HUDEP-2 (cell line): ENCODE measurements around the gene ANKH.

Experiments used
- DNase-seq, 76 experiments: peaks; one replicate each; lab custom pipeline; 2025; ENCODE audit not compliant: unreplicated experiment in 76 of 76; lab: John Stamatoyannopoulos, UW

The ANKH gene

DNA sequence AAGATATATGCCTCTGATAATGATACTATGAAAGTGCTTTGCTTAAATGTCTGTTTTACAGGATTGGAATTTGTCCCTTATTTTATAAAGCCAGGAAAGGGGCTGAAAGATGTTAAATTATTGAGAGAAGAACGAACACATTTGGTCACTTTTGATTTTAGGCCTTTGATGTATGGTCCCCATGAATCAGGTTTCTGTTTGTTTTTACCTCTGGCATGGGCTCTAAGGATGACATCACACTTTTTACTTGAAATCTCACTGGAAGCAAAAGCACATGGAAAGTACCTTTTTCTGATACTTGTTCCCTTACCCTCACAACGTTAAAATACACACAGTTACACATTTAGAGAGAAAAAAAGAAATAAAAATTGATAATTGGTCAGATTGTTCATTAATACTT lies 200.2 kb downstream of the ANKH start:
- no peak for DNase-seq

DNA sequence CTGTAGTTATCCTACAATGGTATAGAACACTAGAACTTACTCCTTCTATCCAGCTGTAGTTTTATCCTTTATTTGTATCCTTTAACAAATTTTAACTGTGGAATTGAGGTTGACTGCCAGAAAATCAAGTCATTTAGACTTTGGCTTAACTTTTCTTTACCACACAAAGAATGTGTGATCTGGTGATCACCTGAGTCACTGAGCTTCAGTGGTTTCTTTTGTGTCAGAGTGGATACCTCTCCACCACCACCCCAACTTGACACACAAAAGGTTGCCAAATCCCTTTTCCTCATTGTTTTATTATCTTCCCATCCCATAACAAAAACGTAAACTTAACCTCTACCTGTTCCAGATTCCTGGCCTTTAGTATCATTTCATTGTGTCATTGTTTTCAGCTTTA lies 201.6 kb downstream of the ANKH start:
- no peak for DNase-seq

DNA sequence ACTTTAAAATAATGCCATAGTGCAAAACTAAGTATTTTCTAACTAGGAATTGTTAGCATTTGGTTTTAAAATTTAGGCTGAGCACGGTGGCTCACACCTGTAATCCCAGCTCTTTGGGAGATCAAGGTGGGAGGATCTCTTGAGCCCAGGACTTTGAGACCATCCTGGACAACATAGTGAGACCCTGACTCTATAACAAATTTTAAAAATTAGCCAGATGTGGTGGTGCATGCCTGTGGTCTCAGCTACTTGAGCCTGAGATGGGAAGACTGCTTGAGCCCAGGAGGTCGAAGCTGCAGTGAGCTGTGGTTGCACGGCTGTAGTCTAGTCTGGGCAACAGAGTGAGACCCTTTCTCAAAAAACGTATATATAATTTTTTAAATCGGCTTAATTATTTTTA lies 202.2 kb downstream of the ANKH start:
- no peak for DNase-seq

DNA sequence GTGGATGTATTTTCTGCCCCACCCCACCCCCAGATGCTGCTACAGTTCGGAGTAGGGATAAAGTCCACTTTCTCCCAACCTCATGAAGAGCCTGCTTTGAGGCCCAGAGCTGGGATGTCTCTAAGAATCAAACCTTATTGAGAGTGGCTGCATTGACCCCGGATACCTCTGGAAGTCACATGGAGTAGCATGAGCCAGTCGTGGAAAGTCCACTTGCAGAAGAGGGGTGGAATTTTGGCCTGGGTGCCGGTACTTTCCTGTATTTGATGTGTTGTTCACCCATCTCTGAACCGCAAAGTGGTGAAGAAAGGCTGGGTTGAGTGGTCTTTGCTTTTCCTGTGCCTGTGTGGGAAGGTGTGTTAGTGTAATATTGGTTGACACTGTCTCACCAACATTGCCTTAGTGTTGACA lies 203.4 kb downstream of the ANKH start:
- DNase-seq = no peak

DNA sequence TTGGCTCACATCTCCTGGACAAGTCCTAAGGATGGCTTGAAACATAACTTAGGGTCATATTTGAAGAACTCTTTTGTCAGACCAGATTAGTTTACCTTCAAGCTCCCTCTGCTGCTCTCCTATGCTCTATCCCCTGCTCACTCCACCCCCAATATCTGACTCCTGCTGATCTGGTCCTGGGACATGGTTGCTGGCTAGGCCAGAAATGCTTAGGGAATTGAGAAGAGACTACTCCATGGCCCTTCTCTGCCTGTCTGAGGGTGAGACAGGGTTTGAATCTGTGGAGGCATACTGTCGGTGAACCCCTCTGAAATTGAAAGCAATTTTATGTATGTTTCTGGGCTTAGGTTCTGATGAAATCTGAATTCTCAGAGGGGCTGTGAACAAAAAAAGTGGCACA lies 203.8 kb downstream of the ANKH start:
- DNase-seq = no peak

DNA sequence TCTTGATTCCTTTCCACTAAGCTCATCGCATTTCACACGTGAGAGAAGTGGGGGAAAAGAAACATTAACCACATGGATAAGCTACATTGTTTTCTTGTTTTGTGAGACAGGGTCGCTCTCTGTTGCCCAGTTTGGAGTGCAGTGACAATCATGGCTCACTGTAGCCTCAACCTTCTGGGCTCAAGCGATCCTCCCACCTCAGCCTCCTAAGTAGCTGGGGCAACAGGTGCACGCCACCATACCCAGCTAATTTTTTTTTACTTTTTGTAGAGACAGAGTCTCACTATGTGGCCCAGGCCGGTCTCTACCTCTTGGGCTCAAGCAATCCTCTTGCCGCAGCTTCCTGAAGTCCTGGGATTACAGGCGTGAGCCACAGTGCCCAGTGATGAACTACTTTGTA lies 204.3 kb downstream of the ANKH start:
- DNase-seq = no peak

DNA sequence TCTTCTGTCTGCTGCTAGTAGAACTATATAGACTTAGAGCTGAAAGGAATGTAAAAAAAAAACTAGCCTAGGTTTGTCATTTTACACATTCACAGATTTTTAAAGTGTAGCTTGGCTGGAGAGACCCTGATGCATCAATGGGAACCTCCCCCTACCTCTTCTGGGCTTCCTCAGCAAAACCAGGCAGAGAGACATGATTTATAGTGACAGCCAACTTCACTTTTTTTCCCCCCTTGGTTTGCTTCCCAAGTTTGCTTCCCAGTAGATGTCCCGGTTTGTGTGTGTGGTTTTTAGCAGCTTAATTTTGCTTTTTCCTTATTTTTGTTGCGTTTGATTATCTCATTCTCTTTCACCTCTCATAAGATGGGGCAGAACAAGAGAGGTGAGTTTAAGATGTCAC lies 205.2 kb downstream of the ANKH start:
- no peak for DNase-seq

DNA sequence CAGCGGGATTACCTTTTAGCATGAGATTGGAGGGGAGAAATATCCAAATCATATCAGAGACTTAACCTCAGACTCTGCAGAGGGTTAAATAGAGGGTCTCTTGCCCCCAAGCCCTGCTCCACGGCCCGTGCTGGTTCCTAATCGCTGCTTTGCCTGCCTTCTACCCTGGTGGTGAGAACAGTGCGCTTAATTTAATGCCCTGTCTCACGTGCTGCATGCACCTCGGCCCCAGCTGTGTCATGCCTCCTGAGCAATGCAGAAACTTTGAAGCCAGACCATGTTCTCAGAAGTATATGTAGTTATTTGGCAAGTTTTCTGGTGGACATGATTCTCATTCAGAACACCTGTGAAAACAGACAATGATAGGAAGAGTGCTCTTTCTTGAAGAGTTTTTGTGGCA lies 205.6 kb downstream of the ANKH start:
- peak in 42 of 76 experiments; percentile 5 to 57 (median 15) for DNase-seq

DNA sequence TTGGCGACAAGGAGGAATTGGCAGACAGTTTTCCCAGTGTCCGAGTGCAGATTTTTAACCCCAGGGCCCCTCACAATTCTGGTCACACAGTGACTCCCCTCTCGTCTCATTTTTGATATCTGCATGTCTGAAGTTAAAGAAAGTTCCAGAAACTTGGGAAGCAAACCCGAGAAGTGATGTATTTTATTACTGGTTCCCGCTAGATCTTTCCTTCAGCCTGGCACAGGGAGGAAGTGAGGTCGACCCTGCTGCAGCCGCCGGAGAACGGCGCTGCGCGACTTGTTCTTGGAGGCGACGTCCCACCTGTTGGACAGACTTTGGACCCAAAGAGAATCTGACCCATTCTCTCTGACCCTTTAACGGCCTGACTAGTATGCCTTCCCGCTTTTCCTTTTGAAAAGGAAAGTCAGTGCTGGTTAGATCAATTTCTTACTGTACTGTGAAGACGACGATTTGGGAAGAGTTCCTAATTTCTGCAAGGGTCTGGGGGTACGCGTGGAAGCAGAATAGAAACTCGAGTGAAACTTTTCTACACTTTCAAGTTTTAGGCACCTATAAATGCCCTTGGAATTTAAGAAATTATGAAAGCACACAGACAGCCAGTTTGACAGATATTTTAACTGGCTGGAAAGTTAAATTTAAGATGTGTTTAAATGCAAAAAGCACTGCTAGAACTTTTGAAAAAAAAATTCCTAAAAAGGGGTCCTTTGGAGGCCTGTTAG lies 206.3 kb downstream of the ANKH start:
- peak in 14 of 76 experiments; percentile 3 to 35 (median 16) for DNase-seq

DNA sequence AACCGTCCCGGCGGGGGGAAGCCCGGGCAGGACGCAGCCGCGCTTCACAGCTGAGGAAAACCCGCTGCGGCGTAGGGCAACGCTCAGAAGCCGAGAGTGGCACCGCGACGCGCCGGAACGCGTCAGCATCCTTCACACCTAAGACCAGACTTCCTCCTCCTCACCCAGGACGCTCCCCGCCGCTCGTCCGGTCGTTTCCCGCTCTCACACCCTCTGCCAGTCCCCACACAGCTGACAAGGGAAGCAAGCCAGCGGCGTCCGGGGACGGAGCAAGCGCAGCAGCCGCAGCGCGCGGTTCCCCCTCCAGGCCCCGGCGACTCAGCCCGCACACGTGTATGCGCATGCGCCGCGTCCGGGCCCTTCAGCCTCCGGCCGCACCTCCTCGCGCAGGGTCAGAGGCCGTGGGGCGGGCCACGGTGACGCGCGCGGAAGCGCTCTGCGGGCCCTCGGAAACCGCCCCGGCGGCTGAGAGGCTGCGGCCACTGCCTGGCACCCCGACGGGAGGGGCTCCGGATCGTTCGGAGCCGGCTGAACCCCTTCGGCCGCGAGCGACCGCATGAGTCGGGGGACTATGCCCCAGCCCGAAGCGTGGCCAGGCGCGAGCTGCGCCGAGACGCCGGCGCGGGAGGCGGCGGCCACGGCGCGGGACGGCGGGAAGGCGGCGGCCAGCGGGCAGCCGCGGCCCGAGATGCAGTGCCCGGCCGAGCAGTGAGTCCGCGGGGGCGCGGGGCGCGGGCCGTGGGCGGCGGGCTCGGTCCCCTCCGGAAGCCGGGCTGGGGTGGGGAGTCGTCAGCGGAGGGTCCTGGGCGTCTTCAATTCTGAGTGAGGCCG lies 207.1 kb downstream of the ANKH start, which contains the start of gene OTULIN:
Gene OTULIN, plus strand, starts transcription at position 449 of the 831 bp plus-strand sequence. Its CDS starts 108 bp downstream, at position 557.
- DNase-seq = peak in 74 of 76 experiments; percentile 23 to 88 (median 75)

DNA sequence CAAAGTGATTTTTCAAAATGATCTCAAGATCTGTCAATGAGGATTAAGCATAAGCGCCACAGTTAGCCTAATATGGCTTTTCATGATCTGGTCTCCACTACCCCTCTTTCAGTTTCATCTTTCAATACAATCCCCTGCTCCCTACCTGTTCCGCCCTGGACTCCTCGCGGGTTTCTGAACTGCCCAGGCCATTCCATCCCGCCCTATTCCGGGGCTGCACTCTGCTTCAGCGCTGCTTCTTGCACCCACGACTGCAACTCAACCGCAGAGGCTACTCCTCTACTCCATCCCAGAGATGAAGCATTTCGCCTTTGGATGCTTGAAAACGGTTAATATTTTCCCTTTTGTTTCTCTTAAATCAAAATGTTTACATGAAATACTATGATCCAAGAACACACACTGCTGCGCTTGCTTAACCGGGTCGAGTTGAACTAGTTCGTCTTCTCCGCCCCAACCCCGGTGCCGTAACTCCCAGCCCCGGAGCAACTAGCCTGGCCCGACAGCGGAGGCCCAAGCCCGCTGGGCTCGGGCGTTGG lies 207.8 kb downstream of the ANKH start:
- DNase-seq = peak in 14 of 76 experiments; percentile 2 to 73 (median 21)

DNA sequence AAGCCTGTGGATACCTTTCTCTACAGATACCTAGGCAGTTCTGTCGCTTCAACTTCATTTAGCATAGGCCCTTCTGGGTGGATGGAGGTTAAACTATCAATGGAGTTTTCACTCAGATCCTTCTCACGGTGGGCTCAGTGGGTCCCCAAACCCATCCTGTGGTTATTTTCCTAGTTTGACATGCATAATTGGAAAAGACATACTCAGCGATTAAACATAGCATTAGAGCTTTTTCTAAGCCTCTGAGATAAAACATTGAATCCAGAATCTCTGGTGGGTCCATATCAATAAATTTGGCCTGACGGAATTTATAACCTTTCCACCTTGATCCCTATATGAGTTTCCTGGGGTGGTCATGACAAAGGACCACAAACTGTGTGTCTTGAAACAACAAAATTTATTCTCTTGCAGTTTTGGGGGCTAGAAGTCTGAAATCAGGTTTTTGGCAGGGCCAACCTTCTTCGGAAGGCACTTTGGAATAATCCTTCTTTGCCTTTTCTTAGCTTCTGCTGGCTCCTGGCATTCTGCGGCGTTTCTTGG lies 208.8 kb downstream of the ANKH start:
- DNase-seq = no peak

DNA sequence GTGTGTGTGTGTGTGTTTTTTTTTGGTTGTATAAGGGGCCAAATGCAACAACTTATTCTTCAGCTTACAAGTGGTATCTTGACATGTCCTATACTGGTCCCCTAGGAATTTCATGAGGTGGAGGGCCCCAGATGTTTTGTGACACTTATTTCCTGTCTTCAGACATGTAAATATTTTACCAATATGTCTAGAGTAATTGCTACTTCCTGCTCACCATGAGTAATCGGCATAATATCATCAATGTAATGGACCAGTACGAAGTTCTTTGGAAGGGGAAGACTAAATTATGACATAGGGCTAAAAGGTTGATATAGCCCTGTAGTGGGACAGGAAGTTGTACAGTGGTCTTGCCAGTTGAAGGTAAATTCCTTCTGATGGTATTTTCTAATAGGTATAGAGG lies 210.7 kb downstream of the ANKH start:
- DNase-seq = no peak

DNA sequence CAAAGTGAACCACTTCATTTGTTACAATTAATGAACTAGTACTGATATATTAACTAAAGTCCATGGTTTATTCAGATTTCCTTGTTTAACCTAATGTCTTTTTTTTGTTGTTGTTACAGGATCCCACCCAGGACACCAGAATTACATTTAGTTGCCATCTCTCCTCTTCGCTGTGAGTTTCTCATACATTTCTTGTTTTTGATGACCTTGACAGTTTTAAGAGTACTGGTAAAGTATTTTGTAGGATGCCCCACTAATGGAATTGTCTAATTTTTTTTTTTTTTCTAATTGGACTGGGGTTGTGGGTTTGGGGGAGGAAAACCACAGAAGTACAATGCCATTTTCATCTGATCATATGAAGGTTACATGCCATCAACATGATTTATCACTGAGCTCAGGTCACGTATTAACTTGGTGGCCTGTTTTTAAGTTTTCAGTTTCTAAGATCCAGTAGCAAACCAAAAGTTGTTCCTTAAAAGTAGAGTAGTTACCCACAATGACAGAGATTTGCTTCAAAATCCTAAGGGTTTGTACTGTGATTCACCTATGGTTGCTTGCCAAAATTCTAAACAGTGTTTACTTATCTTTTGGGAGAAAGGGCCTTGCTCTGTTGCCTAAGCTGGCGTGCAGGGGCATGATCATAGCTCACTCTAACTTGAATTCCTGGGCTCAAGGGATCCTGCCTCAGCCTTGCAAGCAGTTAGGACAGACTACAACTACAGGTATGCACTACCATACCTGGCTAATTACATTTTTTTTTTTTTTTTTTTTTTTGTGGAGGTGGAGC lies 211.6 kb downstream of the ANKH start:
- DNase-seq = no peak

DNA sequence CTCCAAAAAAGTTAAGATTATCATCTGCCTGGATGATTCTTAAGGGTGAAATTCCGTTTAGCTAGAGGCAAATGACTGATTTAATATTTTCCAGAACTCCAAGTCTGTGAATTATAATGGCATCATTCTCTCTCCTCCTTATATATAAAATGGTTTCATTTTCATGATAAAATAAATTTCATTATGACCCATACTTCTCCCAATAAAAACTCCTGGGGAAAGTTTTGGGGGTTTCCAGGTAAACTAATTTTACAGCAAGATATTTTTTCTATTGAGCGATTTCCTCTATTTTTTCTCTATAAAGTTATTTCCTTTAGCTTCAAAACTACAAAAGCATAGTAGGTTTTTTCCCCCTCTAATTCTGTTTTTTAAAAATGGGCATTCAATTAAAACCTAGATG lies 214.7 kb downstream of the ANKH start:
- DNase-seq = no peak

DNA sequence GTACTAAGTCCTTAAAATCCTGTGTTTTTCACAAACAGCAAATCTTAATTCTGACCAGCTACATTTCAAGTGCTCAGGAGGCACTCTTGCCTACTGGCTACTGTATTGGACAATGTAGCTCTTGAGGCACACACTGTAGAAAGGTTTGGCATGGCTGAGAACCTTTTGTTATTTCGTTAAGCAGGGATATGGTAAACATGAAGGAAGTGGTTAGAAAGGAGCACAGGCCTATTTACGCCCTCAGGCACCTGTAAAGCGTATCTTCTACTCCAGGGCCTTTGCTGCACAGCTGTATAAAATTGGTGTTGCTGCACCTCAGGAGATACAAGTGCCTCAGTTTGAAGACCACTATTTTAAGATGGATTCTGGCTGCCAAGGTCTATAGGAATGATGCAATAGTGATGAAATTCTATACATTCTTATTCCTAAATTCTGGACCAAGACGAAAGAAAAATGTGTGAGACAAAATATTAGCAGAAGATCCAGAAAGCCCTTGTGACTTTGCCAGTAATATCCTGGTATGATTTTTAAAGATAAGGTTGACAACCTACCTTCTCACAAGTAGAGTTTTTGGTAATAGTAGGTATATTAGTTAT lies 216.3 kb downstream of the ANKH start:
- no peak for DNase-seq
